ENCODE data around the gene EHBP1L1. TPM values are rescaled to one million over a fixed set of nuclear protein-coding genes. Genes with fewer than 3 reads are reported as not detected.

The EHBP1L1 gene
- polyA plus RNA-seq, 4 donors: 36.1 to 131 (median 62.4) TPM

GRCh38 chr11:65623177-65623576 lies 47.3 kb downstream of the EHBP1L1 start:
- DNase-seq (no peak), FAIRE-seq (no peak)
- H3K9me3 ChIP-seq (ENCODE audit: control insufficient read depth in 2 of 2, insufficient read depth in 1 of 2, low read depth in 1 of 2, low read length in 1 of 2): no peaks in the 10 kb centered on the region
- H3K27ac ChIP-seq (ENCODE audit: low read depth in 1 of 3, low read length in 2 of 3): no peak overlapping the region
- no peak overlapping the region for H3K4me3 ChIP-seq (ENCODE audit: low read depth in 1 of 3, low read length in 3 of 3)
- WGBS, 3 donors: 91 to 96% (median 95%) methylated on average over 14 of the region's 14 CpGs
- peaks cover 25 to 99% (median 31%) of the 10 kb centered on the region in 3 donors for H3K36me3 ChIP-seq (ENCODE audit: control insufficient read depth in 3 of 3, insufficient read depth in 2 of 3, low read depth in 1 of 3, low read length in 3 of 3)
- no peaks in the 10 kb centered on the region for H3K4me1 ChIP-seq (ENCODE audit: control insufficient read depth in 3 of 3, insufficient read depth in 2 of 3, low read depth in 1 of 3, low read length in 2 of 3)
- H3K27me3 ChIP-seq (ENCODE audit: control insufficient read depth in 3 of 3, insufficient read depth in 3 of 3, low read length in 3 of 3): no peaks in the 10 kb centered on the region

GRCh38 chr11:65623852-65624616 lies 48.2 kb downstream of the EHBP1L1 start:
- H3K4me1 ChIP-seq (ENCODE audit: control insufficient read depth in 3 of 3, insufficient read depth in 2 of 3, low read depth in 1 of 3, low read length in 2 of 3): no peaks in the 10 kb centered on the region
- DNase-seq (no peak), FAIRE-seq (no peak)
- peaks cover 21 to 99% (median 27%) of the 10 kb centered on the region in 3 donors for H3K36me3 ChIP-seq (ENCODE audit: control insufficient read depth in 3 of 3, insufficient read depth in 2 of 3, low read depth in 1 of 3, low read length in 3 of 3)
- no peak overlapping the region for H3K27ac ChIP-seq (ENCODE audit: low read depth in 1 of 3, low read length in 2 of 3)
- H3K27me3 ChIP-seq (ENCODE audit: control insufficient read depth in 3 of 3, insufficient read depth in 3 of 3, low read length in 3 of 3): no peaks in the 10 kb centered on the region
- H3K9me3 ChIP-seq (ENCODE audit: control insufficient read depth in 2 of 2, insufficient read depth in 1 of 2, low read depth in 1 of 2, low read length in 1 of 2): no peaks in the 10 kb centered on the region
- no peak overlapping the region for H3K4me3 ChIP-seq (ENCODE audit: low read depth in 1 of 3, low read length in 3 of 3)
- WGBS, 3 donors: 92 to 95% (median 94%) methylated on average over 25 of the region's 25 CpGs

- DNase-seq: no peak
- no peaks in the 10 kb centered on the region for H3K4me1 ChIP-seq (ENCODE audit: control insufficient read depth in 3 of 3, insufficient read depth in 2 of 3, low read depth in 1 of 3, low read length in 2 of 3)
- no peak overlapping the region for H3K27ac ChIP-seq (ENCODE audit: low read depth in 1 of 3, low read length in 2 of 3)
- no peaks in the 10 kb centered on the region for H3K9me3 ChIP-seq (ENCODE audit: control insufficient read depth in 2 of 2, insufficient read depth in 1 of 2, low read depth in 1 of 2, low read length in 1 of 2)
- FAIRE-seq: no peak
- no peaks in the 10 kb centered on the region for H3K27me3 ChIP-seq (ENCODE audit: control insufficient read depth in 3 of 3, insufficient read depth in 3 of 3, low read length in 3 of 3)
- H3K4me3 ChIP-seq (ENCODE audit: low read depth in 1 of 3, low read length in 3 of 3): no peak overlapping the region
- 86 to 89% (median 88%) methylated on average over 28 to 30 of the region's 30 CpGs for WGBS, 3 donors
- peaks cover 26 to 99% (median 27%) of the 10 kb centered on the region in 3 donors for H3K36me3 ChIP-seq (ENCODE audit: control insufficient read depth in 3 of 3, insufficient read depth in 2 of 3, low read depth in 1 of 3, low read length in 3 of 3)
These were observed 49.2 kb downstream of the EHBP1L1 start for GRCh38 chr11:65624931-65625627.

- Histone ChIP-seq H3K27me3 (ENCODE audit: control insufficient read depth in 3 of 3, insufficient read depth in 3 of 3, low read length in 3 of 3) (no peaks in the 10 kb centered on the region), H3K36me3 (ENCODE audit: control insufficient read depth in 3 of 3, insufficient read depth in 2 of 3, low read depth in 1 of 3, low read length in 3 of 3) (peaks cover 24 to 99% (median 29%) of the 10 kb centered on the region in 3 donors), H3K9me3 (ENCODE audit: control insufficient read depth in 2 of 2, insufficient read depth in 1 of 2, low read depth in 1 of 2, low read length in 1 of 2) (no peaks in the 10 kb centered on the region), H3K27ac (ENCODE audit: low read depth in 1 of 3, low read length in 2 of 3) (no peak overlapping the region), H3K4me1 (ENCODE audit: control insufficient read depth in 3 of 3, insufficient read depth in 2 of 3, low read depth in 1 of 3, low read length in 2 of 3) (no peaks in the 10 kb centered on the region), H3K4me3 (ENCODE audit: low read depth in 1 of 3, low read length in 3 of 3) (no peak overlapping the region)
- no peak for FAIRE-seq
- 67 to 75% (median 70%) methylated on average over 28 to 30 of the region's 30 CpGs for WGBS, 3 donors
- peak; percentile 56 to 57 for DNase-seq
These were observed 49.9 kb downstream of the EHBP1L1 start for GRCh38 chr11:65625628-65626342.

- WGBS, 3 donors: 96 to 97% (median 97%) methylated on average over 13 of the region's 13 CpGs
- H3K27ac ChIP-seq (ENCODE audit: low read depth in 1 of 3, low read length in 2 of 3): no peak overlapping the region
- no peak overlapping the region for H3K4me3 ChIP-seq (ENCODE audit: low read depth in 1 of 3, low read length in 3 of 3)
- H3K4me1 ChIP-seq (ENCODE audit: control insufficient read depth in 3 of 3, insufficient read depth in 2 of 3, low read depth in 1 of 3, low read length in 2 of 3): no peaks in the 10 kb centered on the region
- no peaks in the 10 kb centered on the region for H3K27me3 ChIP-seq (ENCODE audit: control insufficient read depth in 3 of 3, insufficient read depth in 3 of 3, low read length in 3 of 3)
- H3K9me3 ChIP-seq (ENCODE audit: control insufficient read depth in 2 of 2, insufficient read depth in 1 of 2, low read depth in 1 of 2, low read length in 1 of 2): no peaks in the 10 kb centered on the region
- H3K36me3 ChIP-seq (ENCODE audit: control insufficient read depth in 3 of 3, insufficient read depth in 2 of 3, low read depth in 1 of 3, low read length in 3 of 3): peaks cover 20 to 99% (median 36%) of the 10 kb centered on the region in 3 donors
- FAIRE-seq (no peak), DNase-seq (no peak)
These were observed 51.3 kb downstream of the EHBP1L1 start for GRCh38 chr11:65627202-65627601.

GRCh38 chr11:65629579-65629978 lies 53.7 kb downstream of the EHBP1L1 start:
- no peak overlapping the region for H3K4me3 ChIP-seq (ENCODE audit: low read depth in 1 of 3, low read length in 3 of 3)
- no peak for DNase-seq
- 95 to 96% (median 96%) methylated on average over 14 of the region's 14 CpGs for WGBS, 3 donors
- peaks cover 23 to 99% (median 34%) of the 10 kb centered on the region in 3 donors for H3K36me3 ChIP-seq (ENCODE audit: control insufficient read depth in 3 of 3, insufficient read depth in 2 of 3, low read depth in 1 of 3, low read length in 3 of 3)
- H3K27me3 ChIP-seq (ENCODE audit: control insufficient read depth in 3 of 3, insufficient read depth in 3 of 3, low read length in 3 of 3): no peaks in the 10 kb centered on the region
- no peaks in the 10 kb centered on the region for H3K9me3 ChIP-seq (ENCODE audit: control insufficient read depth in 2 of 2, insufficient read depth in 1 of 2, low read depth in 1 of 2, low read length in 1 of 2)
- H3K27ac ChIP-seq (ENCODE audit: low read depth in 1 of 3, low read length in 2 of 3): no peak overlapping the region
- no peak for FAIRE-seq
- H3K4me1 ChIP-seq (ENCODE audit: control insufficient read depth in 3 of 3, insufficient read depth in 2 of 3, low read depth in 1 of 3, low read length in 2 of 3): no peaks in the 10 kb centered on the region

- DNase-seq: no peak
- no peak overlapping the region for H3K27ac ChIP-seq (ENCODE audit: low read depth in 1 of 3, low read length in 2 of 3)
- peaks cover 24 to 99% (median 38%) of the 10 kb centered on the region in 3 donors for H3K36me3 ChIP-seq (ENCODE audit: control insufficient read depth in 3 of 3, insufficient read depth in 2 of 3, low read depth in 1 of 3, low read length in 3 of 3)
- H3K4me3 ChIP-seq (ENCODE audit: low read depth in 1 of 3, low read length in 3 of 3): no peak overlapping the region
- WGBS, 3 donors: 87 to 90% (median 87%) methylated on average over 11 of the region's 11 CpGs
- no peak for FAIRE-seq
- H3K4me1 ChIP-seq (ENCODE audit: control insufficient read depth in 3 of 3, insufficient read depth in 2 of 3, low read depth in 1 of 3, low read length in 2 of 3): no peaks in the 10 kb centered on the region
- H3K27me3 ChIP-seq (ENCODE audit: control insufficient read depth in 3 of 3, insufficient read depth in 3 of 3, low read length in 3 of 3): no peaks in the 10 kb centered on the region
- H3K9me3 ChIP-seq (ENCODE audit: control insufficient read depth in 2 of 2, insufficient read depth in 1 of 2, low read depth in 1 of 2, low read length in 1 of 2): no peaks in the 10 kb centered on the region
These were observed 54.4 kb downstream of the EHBP1L1 start for GRCh38 chr11:65630215-65630614.

- H3K36me3 ChIP-seq (ENCODE audit: control insufficient read depth in 3 of 3, insufficient read depth in 2 of 3, low read depth in 1 of 3, low read length in 3 of 3): peaks cover 18 to 90% (median 40%) of the 10 kb centered on the region in 3 donors
- peaks cover 0 to 11% (median 0%) of the 10 kb centered on the region in 3 donors for H3K4me1 ChIP-seq (ENCODE audit: control insufficient read depth in 3 of 3, insufficient read depth in 2 of 3, low read depth in 1 of 3, low read length in 2 of 3)
- H3K27ac ChIP-seq (ENCODE audit: low read depth in 1 of 3, low read length in 2 of 3): no peak overlapping the region
- DNase-seq (no peak), FAIRE-seq (no peak)
- no peak overlapping the region for H3K4me3 ChIP-seq (ENCODE audit: low read depth in 1 of 3, low read length in 3 of 3)
- no peaks in the 10 kb centered on the region for H3K27me3 ChIP-seq (ENCODE audit: control insufficient read depth in 3 of 3, insufficient read depth in 3 of 3, low read length in 3 of 3)
- H3K9me3 ChIP-seq (ENCODE audit: control insufficient read depth in 2 of 2, insufficient read depth in 1 of 2, low read depth in 1 of 2, low read length in 1 of 2): no peaks in the 10 kb centered on the region
- WGBS, 3 donors: 81 to 88% (median 84%) methylated on average over 20 of the region's 20 CpGs
These were observed 57.7 kb downstream of the EHBP1L1 start for GRCh38 chr11:65633390-65634108.
